HG03558 (cell line): Measurements from ENCODE around the gene GRWD1.
A peak's percentile ranks its signal among the peaks of the same experiment; 100 is the strongest.

ENCODE experiments used
- ATAC-seq: cut with Tn5 transposase; IDR thresholded peaks from one replicate; pipeline ENCODE4 v1.9.1; 2021; ENCODE audit warnings: moderate number of reproducible peaks; ENCODE audit not compliant: unreplicated experiment; ENCODE audit errors: extremely low read depth

Gene GRWD1

GRCh38 chr19:48455171-48455907, 9.6 kb downstream of the GRWD1 start, which contains the start of gene KCNJ14:
Gene KCNJ14 (plus strand): TSS chr19:48455574. CDS start chr19:48461725, 6,151 bp downstream.
- no peak for ATAC-seq

GRCh38 chr19:48455908-48456562, 10.3 kb downstream of the GRWD1 start:
- ATAC-seq: no peak

GRCh38 chr19:48456864-48457263, 11.1 kb downstream of the GRWD1 start:
- no peak for ATAC-seq

GRCh38 chr19:48458016-48458415, 12.2 kb downstream of the GRWD1 start:
- no peak for ATAC-seq

GRCh38 chr19:48461651-48461981, 15.8 kb downstream of the GRWD1 start:
- no peak for ATAC-seq

GRCh38 chr19:48461982-48462655, 16.3 kb downstream of the GRWD1 start:
- ATAC-seq: no peak

GRCh38 chr19:48465215-48465614, 19.4 kb downstream of the GRWD1 start:
- ATAC-seq: no peak

- ATAC-seq: no peak
Measured at GRCh38 chr19:48466561-48467325, 21.0 kb downstream of the GRWD1 start.

- peak; percentile 80 for ATAC-seq
Measured at GRCh38 chr19:48468772-48469288, 23.0 kb downstream of the GRWD1 start.

- ATAC-seq: no peak
Measured at GRCh38 chr19:48469289-48469881, 23.6 kb downstream of the GRWD1 start, which contains the start of gene CYTH2. Gene CYTH2 (plus strand): TSS chr19:48469369. CDS start chr19:48469508, 139 bp downstream.

GRCh38 chr19:48469934-48470680, 24.3 kb downstream of the GRWD1 start:
- ATAC-seq: no peak

GRCh38 chr19:48470856-48471255, 25.1 kb downstream of the GRWD1 start:
- ATAC-seq: no peak

- ATAC-seq: no peak
Measured at GRCh38 chr19:48471836-48472235, 26.1 kb downstream of the GRWD1 start.

- no peak for ATAC-seq
Measured at GRCh38 chr19:48473161-48473966, 27.6 kb downstream of the GRWD1 start.

GRCh38 chr19:48474084-48474592, 28.4 kb downstream of the GRWD1 start:
- ATAC-seq: no peak

- no peak for ATAC-seq
Measured at GRCh38 chr19:48475369-48476068, 29.7 kb downstream of the GRWD1 start.

GRCh38 chr19:48476176-48476575, 30.4 kb downstream of the GRWD1 start:
- ATAC-seq: no peak
